Nephron progenitor cell (in vitro differentiated cells): ENCODE results near the gene CACNA1S.

Experiments
- DNase-seq: peaks from one replicate; pipeline ENCODE4 v3.0.0; 2021
- H3K27ac Mint-ChIP-seq: 2 replicates; pipeline ENCODE4 v1.8.0; 2021; ENCODE audit warnings: mild to moderate bottlenecking, moderate library complexity, mixed read lengths
- H3K27me3 Mint-ChIP-seq: 2 replicates; pipeline ENCODE4 v1.8.0; 2021; ENCODE audit warnings: mild to moderate bottlenecking, low read depth, mixed read lengths; ENCODE audit not compliant: poor library complexity
- H3K36me3 Mint-ChIP-seq: 2 replicates; pipeline ENCODE4 v1.8.0; 2021; ENCODE audit warnings: low read depth, mixed read lengths
- H3K4me1 Mint-ChIP-seq: 2 replicates; pipeline ENCODE4 v1.8.0; 2021; ENCODE audit warnings: mixed read lengths
- H3K4me3 Mint-ChIP-seq: 2 replicates; pipeline ENCODE4 v1.8.0; 2021; ENCODE audit warnings: mild to moderate bottlenecking, moderate library complexity, mixed read lengths
- H3K9me3 Mint-ChIP-seq: 2 replicates; pipeline ENCODE4 v1.8.0; 2021; ENCODE audit warnings: mild to moderate bottlenecking, moderate library complexity, mixed read lengths
- CTCF ChIP-seq: fragments of 200-600 bp; sonication (generic); IDR thresholded peaks from 2 replicates; pipeline ENCODE4 v1.5.0; 2021; ENCODE audit warnings: antibody characterized with exemption

The CACNA1S gene

GRCh38 chr1:201059871-201060555, 52.2 kb downstream of the CACNA1S start:
- Mint-ChIP-seq H3K4me1 (peaks cover 44% of the 10 kb centered on the region), H3K36me3 (no peaks in the 10 kb centered on the region), H3K9me3 (no peaks in the 10 kb centered on the region), H3K4me3 (no peak overlapping the region), H3K27ac (no peak overlapping the region), H3K27me3 (peaks cover 15% of the 10 kb centered on the region)
- no peak for TF ChIP-seq CTCF
- no peak for DNase-seq

GRCh38 chr1:201059401-201059800, 52.8 kb downstream of the CACNA1S start:
- Mint-ChIP-seq H3K4me1 (peaks cover 50% of the 10 kb centered on the region), H3K9me3 (no peaks in the 10 kb centered on the region), H3K36me3 (no peaks in the 10 kb centered on the region), H3K27me3 (peaks cover 15% of the 10 kb centered on the region), H3K4me3 (no peak overlapping the region), H3K27ac (no peak overlapping the region)
- TF ChIP-seq CTCF = no peak
- no peak for DNase-seq

GRCh38 chr1:201054091-201054543, 58.1 kb downstream of the CACNA1S start:
- Mint-ChIP-seq H3K27ac (no peak overlapping the region), H3K4me3 (no peak overlapping the region), H3K9me3 (no peaks in the 10 kb centered on the region), H3K36me3 (no peaks in the 10 kb centered on the region), H3K27me3 (peaks cover 23% of the 10 kb centered on the region), H3K4me1 (peaks cover 58% of the 10 kb centered on the region)
- no peak for DNase-seq
- no peak for TF ChIP-seq CTCF

- no peak for DNase-seq
- peaks cover 30% of the 10 kb centered on the region for H3K27me3 Mint-ChIP-seq
- no peak overlapping the region for H3K4me3 Mint-ChIP-seq
- H3K27ac Mint-ChIP-seq = no peak overlapping the region
- no peaks in the 10 kb centered on the region for H3K9me3 Mint-ChIP-seq
- H3K36me3 Mint-ChIP-seq = no peaks in the 10 kb centered on the region
- TF ChIP-seq CTCF = no peak
- H3K4me1 Mint-ChIP-seq = peaks cover 57% of the 10 kb centered on the region
Observed at GRCh38 chr1:201053155-201053860, 58.9 kb downstream of the CACNA1S start.

GRCh38 chr1:201051399-201051798, 60.8 kb downstream of the CACNA1S start:
- Mint-ChIP-seq H3K27me3 (peaks cover 26% of the 10 kb centered on the region), H3K4me3 (no peak overlapping the region), H3K36me3 (no peaks in the 10 kb centered on the region), H3K9me3 (no peaks in the 10 kb centered on the region), H3K4me1 (peaks cover 49% of the 10 kb centered on the region), H3K27ac (no peak overlapping the region)
- no peak for DNase-seq
- TF ChIP-seq CTCF = no peak
